NCI-H1105 treated with DMSO at 0.1 percent for 48 hours (cell line): ENCODE results near the gene AOPEP.
"Not testable (repeated sequence)": the region's sequence is repeated elsewhere in the genome, so short reads cannot be mapped to it uniquely, and the experiment has no call there.

Source experiments
- DNase-seq: peaks from one replicate; lab custom pipeline; 2025; lab: John Stamatoyannopoulos, UW

AOPEP gene

DNA sequence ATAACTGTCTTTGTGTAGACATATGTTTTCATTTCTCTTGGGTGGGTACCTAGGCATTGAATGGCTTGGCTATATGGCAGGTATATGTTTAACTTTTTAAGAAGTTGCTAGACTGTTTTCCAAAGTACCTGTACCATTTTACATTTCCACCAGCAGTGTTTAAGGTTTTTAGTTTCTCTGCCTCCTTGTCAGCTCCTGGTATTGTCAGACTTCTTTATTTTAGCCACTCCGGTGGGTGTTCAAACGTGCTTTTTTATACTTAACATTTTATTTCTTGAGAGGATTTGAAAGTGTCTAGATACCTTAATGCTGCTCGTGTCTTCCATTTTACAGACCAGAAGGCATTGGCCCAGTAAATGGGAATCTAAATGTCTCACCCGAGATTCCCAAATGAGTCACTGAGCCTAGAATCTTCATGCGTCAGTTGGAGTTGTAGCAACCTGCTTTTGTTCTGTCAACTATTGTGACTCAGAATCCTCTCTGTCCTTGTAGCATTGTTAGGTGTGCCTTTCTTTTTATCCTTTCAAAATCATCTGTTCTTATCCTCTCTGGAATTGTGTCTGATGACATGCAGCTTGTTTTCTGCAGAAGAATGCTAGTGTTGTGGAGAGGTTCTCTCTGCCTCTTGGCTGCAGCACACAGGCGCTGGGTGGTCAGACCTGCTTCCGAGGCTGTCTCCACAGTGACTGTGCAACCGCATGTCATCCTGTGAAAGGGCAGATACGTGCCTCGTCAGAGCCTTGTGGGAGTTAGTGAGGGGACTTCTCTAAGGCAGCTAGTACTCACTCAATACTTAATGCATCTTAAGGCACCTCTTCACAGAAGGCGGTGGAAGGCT, 291.8 kb downstream of the AOPEP start:
- no peak for DNase-seq

DNA sequence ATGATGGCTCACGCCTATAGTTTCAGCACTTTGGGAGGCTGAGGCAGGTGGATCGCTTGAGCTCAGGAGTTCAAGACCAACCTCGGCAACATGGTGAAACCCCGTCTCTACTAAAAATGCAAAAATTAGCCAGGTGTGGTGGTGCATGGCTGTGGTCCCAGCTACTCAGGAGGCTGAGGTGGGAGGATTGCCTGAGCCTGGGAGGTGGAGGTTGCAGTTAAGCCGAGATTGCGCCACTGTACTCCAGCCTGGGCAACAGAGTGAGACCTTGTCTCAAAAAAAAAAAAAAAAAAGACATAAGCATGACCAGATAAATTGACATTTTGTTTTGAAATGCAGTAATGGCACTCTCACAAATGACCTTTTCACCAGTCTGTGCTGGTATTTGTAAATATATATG, 294.1 kb downstream of the AOPEP start:
- DNase-seq, result not testable (repeated sequence)

DNA sequence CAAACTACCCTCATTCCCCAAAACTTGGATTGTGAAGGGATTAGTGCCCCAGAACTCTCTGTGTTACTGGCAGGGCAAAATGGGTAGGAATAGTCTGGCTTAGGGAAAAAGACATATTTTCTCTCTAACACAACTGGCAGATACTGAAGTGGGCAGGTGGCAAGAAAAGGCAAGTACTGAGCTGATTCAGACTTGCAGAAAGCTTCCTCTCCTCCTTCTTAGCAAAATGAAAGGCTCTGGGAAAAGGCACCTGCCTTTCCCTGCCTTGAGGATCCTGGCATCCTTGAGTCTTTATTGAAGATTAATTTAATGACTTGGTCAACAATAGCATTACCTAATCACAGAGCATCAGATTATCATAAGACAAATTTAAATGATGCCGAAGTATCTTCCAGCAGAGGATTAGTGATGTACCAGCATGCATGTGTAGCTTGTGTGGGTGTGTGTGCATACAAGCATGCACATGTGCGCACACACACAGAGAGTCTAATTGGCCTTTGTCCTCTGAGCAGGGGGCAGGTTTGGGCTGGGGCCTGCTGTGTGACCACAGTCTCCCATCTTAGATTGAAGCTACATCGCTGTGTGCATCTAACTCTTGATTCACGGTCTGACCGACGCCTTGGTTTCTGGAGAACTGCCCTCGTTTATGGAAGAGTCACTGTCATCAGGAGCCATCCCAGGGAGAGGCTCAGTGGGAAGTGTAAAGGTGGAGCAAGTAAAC, 294.8 kb downstream of the AOPEP start:
- no peak for DNase-seq

DNA sequence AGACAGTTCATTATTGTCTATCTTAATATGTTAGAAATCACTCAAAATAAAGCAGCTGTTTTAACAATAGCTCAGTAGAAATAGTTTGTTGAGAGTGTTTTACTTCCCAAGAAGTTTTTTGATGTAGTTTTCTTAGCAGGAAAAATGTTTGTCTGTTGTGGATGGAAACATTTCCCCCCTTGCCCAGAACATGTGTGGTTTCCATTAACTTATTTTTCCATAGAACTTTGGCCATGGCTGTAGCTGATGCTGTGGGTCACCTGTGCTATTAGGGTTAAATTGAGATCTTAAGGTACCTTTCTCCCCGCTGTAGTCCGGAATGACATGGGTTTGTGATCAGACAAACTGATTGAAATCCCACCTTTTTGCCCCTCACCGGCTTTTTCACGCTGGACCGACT, 296.2 kb downstream of the AOPEP start:
- no peak for DNase-seq

DNA sequence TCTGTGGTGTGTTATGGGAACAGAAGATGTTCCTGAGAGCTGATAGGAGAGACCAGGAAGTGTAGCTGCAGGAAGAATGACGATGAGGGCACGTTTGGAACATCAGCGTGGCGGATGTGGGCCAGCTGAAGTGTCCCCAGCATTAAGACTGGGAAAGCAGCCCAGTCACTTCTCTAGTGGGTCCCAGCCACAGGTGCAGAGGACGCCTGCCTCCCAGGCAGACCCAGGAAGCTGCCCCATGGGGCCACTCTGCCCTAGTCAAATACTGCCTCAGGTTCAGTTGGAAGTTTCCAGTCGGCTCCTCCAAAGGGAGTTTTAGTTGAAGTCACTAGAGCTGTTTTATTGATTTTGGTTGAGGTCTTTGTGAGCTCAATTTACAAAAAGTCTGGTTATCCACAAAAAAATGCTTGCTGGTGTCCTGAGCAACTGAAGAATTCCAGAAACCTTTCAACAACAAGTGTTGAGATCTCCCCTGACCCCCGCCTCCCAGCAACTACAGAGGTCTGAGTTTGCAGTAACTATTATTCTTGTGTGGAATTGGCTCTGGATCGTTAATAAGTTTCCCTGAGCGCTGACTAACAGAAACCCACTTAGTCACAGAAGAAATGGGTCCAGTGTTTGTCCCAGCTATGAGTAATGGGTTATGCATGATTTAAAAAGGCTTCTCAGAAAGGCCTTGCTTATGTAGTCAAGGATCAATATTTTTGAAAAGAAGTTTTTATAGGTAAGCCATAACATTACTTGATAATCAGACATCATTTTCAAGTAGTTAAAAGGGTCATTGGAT, 296.9 kb downstream of the AOPEP start:
- DNase-seq, result no peak

DNA sequence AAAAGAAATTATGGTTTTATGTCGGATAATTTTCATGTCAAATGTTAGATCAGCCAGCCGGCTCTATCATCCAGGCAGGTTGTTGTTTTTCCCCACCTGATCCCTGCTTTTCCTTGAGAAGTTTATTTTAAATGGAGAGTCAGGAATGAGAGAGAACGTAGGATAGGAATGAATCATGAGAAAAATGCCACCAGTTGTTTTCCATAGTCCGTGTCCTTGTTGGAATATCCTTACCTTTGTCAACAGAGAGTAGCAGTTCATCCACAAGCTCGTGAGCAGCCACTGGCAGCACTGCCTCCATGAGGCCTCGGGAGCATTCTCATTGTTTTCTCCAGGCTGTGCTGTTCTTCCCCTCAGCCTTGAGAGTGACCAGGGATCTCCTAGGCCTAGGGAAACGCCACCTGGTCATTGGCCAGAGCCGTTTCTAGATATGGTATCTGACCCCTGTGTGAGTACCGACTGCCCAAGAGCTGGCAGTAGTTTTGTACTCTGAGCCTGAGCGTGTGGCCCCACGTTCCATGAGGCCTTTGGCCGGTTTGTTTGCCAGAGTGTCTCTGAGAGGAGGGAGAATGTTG, 297.7 kb downstream of the AOPEP start:
- no peak for DNase-seq

DNA sequence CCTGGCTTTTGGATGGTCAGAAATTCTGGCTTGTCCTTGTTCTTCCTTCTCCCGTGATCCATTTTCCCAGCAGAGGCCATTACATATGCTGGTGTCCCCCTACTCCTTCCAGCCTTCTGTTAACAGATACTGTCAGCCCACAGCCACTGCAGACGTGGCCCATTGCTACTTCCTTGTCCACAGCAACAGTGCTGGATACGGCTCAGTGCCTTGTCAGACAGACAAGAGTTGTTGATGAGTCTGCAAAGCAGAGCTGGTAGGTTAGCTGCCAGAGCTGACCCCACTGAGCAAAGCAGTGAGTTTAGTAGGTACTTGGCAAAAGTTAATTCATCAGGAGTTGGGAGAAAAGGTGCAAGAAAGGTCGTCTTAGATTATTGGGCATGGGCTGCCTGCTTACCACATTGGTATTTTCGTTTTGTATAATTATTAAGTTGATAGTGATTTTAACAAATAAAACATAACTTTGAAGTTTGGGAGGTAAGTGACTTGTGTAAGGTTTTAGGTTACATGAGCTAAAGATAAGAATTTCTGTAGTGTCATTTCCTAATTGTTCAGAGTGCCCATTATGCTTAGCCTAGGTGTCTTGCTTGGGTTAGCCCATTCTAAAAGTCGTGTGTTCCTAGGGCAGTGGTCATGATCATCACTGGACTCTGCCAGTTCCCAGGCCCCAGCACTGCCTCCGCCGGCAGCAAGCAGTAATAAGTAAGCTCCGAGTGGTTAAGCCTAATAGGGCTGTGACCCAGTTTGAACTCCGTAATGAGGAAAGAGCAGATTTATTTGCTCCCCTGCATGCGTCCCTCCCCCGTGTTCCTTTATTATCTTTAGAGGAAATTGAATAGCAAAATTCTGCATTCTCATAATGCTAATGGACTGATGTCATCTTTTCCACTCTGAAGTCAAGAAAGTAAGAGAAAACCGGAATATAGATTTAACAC, 299.0 kb downstream of the AOPEP start:
- DNase-seq, result no peak

DNA sequence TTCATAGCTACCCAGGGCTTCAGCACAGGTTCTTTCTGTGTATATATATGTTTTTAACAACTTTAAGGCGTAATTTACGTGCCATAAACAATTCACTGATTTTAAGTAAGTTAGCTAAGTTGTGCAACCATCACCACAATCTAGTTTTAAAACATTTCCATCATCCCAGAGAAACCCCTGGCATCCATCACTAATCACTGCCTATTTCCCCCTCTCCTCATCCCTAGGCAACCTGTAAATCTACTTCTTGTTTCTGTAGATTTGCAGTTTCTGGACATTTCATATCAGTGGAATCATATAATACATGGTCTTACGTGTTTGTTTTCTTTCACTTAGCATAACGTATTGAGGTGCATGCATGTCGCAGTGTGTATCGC, 299.6 kb downstream of the AOPEP start:
- DNase-seq, result no peak

DNA sequence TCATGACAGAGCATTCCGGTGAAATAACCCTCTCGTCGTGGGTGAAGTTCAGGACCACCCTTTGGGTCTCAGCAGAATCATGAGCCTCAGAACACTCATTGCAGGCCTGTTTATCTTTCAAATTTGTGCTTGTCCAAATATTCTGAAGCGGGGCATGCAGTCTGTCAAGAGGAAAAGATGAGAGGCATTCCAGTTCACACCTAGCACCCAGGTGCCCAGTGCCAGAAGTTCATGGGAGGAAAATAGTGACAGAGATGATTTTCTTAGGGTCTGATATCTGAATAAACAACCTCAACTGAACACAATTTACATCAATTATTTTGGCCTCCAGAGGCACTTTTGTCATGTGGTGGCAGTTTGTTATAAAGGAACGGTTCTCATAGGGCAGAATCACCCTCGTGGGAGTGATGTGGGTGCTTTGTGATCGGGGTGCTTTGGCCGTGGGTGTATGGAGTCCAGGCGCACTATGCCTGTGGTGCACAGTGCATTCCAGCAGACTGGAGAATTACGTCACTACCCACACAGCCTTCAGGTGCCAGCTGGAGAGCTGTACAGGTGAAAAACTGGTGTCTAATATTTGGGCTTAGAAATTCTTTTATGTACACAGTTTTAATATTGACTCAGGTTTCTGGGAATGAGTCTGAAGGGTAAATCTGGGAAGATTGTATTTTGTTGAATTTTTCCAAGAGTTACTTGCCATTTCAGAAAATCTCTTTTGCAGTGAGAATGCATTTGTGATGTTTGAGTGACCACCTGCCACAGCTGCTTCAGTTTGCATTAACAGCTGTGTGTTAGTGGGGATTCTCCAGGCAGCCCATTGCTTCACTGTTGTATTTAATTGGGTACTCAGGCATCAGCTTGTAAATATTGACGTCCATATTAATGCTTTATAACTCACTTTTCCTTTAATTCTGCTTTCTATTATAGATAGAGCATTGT, 301.7 kb downstream of the AOPEP start:
- peak; percentile 68 for DNase-seq

DNA sequence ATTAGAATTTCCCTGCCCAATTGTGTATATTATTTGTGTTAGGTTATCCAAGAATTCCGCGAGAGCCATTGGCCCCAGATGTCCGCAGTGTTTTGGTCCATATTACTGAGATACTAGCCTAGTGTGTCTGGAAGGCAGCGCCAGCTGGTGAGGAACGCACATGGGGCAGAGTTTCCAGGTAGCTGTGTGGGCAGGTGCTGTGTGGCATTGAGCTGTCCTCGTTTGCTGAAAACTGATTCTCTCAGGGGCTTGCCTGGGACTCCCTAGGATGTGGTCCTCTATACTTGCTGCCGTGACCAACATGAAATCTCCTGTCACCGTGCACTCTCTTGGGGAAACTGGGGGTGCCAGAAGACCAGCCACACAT, 302.3 kb downstream of the AOPEP start:
- peak; percentile 68 for DNase-seq

DNA sequence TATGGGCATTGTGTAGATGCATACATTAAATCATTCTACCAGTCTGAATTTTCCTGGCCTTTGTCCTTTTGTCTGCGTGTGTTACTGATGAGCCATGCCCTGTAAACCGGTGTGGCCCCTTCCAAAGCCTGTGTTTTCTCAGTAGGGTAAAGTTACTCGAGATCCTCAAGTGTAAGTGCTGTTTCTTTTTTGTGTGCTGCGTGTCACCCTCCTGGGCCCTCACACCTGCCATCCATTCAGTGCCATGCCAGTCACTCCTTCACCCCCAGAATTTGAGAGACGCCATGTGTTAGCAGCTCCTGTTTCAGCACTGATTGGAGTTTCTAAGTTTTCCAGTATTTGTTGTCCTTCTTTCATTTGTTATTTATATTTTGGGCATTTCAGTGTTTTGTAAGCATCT, 302.8 kb downstream of the AOPEP start:
- peak; percentile 25 for DNase-seq

DNA sequence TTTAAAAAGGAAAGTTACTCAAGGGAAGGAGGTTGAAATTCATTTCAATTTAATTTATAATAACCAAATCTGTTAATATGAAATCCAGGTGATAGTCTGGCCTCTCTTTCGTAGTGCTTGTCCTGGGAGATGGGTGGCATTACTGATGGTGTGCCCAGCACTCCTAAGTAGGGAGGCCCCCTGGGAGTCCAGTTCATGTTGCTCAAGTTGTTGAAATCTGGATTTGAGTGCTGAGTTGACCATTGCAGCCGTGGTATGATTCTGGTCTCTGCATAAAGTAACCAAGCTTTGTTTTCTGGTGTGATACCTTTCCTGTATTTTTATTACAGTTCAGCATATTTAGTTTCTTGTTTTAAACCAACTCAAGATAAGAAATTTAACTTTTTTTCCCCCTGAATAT, 303.2 kb downstream of the AOPEP start:
- DNase-seq, result no peak

DNA sequence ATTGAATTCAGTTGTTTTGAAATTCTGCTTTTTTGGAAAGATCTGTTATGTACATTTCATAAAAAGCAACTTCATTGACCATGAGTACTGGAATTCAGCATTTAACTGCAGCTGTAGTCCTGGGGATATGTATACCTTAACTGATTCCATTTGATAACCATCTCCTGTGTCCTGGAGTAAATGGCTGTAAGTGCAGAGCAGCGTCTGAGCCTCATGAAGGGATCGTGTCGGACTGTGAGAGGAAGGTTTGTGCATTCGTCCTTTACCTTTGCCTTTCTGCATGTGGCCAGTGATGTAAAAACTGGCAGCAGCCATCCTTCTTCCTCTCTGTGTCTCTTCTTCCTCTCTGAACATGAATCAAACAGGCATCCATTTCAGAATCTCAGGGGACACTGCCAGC, 303.8 kb downstream of the AOPEP start:
- no peak for DNase-seq

DNA sequence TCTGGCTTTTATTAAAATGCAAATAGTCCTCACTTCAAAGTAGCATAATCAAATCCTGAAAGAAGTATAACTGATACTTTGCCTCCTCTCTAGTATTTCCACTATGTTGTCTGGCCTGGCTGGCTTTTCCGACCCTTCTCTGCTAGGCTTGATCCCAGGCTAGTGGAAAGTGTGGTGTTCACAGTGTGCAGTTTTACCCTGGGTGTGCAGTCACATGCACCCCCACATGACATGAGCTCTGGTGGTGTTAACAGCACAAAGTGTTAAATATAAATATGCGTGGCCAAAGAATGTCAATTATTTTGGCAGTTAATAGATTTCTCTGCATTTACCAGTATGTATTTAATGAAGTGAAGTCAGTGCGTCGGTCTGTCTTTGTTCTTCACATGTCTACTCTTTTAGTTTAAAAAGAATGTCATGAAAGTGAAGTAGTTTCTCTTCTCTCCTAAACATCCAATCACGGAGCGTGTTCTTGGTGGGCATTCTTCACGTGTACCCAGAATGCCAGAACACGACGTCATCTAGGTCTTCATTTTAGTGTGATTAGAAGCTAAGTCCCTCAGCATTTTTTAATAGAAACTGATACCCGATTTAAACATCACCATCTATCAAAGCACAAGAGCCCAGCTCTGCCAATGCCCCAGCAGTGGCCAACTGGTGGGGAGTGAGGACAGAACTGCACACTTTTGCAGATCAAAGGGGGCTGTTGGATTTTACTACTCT, 304.6 kb downstream of the AOPEP start:
- no peak for DNase-seq

DNA sequence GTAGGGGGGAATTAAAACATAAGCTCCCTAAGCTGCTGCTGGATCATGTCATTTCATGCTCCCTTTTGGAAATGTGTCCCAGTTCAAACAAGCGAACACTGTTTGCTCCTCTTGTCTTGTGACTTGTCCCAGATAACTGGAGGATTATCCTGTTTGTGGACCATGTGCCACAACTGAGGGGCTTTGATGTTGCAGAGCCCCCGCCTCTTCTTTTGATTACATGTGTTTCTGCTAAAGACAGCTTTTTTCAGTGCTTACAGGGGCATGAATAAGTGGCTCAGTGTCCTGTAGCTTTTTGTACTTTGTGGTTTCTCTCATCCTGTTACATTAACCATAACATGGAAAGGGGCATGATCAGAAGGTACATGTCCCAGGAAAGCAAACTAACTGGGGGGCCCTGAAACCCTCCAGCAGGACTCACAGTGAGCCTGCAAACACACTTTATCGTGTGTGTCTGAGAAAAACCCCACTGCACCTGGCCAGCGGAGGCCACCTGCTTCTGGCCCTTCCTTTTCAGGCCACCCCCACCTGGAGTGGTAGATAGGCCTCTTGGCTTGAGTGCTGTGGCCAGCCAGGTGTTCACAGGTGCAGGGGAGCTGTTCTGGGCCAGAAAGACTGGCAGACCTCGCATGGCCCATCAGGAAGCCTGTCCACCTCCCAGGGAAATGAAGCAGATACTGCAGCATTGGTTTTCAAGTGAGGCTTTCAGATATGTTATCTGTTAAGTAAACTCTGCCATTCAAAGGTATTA, 305.4 kb downstream of the AOPEP start:
- DNase-seq, result peak; percentile 61

DNA sequence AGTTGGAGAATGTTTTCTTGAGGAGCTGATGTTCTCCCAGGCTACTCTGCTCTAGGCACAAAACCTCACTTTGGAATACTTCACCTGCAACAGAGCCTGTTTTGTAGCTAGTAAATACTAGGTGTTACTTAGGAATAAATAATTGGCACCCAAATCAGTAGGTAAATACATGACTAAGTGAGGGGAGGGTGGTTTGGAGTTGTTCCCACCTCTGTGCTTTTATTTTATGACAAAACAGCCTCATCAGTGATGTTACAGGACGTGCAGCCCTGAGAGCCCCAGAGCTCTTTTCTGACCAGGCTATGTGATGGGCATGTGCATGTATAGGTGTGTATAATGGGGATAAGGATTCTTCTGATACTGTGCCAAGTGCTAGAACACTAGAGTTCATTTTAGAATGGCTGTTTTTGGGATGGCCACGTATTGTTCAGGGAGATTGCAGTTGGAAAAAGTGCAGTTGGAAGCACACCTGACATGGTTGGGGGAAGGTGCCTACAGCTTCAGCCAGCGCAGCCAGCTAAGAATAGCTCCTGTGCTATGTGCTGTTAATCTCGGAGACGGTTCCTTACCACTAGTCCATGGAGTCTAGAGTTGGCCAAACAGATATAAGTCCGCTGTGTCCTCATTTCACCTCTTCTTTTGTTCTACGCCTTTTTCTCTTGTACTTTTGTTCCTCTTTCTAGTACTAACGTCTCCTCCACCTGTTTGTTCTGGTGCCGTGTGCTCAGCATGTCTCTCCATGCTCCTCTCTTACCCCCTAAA, 306.3 kb downstream of the AOPEP start:
- peak; percentile 65 for DNase-seq

DNA sequence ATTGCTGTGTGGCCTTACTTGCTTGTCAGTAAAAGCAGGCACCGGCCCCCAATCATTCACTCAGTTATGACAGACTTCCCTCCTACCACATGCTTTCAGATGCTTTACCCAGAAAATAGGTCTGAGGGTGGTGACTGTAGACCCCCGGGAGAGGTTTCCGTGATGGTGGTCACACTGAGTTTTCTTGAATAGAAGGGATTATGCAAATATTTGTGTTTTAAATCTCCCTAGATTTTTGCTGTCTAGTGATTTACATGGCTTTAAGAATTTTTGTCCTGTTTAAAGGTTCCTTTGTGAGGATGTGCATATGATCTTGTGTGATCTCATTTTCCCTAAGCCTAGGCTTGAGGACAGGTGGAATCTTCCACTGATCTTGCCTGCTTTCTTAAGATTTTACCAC, 309.3 kb downstream of the AOPEP start:
- no peak for DNase-seq

DNA sequence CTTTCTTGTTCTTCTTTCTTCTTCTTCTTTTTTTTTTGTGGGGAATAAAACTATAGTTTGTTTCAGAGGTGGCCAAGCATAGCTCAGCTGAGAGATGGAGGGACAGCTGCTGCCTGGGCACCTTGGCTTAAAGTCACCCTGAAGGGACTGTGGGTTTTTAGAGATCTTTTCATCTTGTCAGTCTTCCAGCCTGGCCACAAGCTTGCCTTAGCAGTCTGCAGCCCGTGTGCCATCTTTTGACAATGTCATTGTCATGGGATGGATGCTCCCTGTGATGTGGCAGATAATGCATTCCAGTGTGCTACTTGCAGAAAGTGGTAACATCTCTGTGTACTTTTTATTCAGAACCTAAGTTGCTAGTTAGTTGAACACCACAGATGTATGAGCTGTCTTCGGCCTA, 310.2 kb downstream of the AOPEP start:
- no peak for DNase-seq
